ENCODE data around the gene MYO1D. TPM values are rescaled to one million over a fixed set of nuclear protein-coding genes. Genes with fewer than 3 reads are reported as not detected.

The MYO1D gene
- total RNA-seq, 4 donors from 2014 or later: 60.4 to 89.0 (median 82.5) TPM

- TF ChIP-seq, protein P1, sequence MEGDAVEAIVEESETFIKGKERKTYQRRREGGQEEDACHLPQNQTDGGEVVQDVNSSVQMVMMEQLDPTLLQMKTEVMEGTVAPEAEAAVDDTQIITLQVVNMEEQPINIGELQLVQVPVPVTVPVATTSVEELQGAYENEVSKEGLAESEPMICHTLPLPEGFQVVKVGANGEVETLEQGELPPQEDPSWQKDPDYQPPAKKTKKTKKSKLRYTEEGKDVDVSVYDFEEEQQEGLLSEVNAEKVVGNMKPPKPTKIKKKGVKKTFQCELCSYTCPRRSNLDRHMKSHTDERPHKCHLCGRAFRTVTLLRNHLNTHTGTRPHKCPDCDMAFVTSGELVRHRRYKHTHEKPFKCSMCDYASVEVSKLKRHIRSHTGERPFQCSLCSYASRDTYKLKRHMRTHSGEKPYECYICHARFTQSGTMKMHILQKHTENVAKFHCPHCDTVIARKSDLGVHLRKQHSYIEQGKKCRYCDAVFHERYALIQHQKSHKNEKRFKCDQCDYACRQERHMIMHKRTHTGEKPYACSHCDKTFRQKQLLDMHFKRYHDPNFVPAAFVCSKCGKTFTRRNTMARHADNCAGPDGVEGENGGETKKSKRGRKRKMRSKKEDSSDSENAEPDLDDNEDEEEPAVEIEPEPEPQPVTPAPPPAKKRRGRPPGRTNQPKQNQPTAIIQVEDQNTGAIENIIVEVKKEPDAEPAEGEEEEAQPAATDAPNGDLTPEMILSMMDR (IDR thresholded peaks at IDR 0.05): no peak
- TF ChIP-seq POLR2A (IDR thresholded peaks at IDR 0.05): no peak
- H3K4me3 ChIP-seq (ENCODE audit: low read depth, poor library complexity, severe bottlenecking): no peak overlapping the region
- WGBS, 2 donors: 77 to 81% methylated on average over 3 of the region's 3 CpGs
- intact Hi-C loops (cut with DNase I; ENCODE audit: low total_unique reads): no loop called here
- DNase-seq (ENCODE audit: low spot score in 2 of 2): no peak
Measured at GRCh38 chr17:32807577-32807976, 69.3 kb downstream of the MYO1D start.

DNA sequence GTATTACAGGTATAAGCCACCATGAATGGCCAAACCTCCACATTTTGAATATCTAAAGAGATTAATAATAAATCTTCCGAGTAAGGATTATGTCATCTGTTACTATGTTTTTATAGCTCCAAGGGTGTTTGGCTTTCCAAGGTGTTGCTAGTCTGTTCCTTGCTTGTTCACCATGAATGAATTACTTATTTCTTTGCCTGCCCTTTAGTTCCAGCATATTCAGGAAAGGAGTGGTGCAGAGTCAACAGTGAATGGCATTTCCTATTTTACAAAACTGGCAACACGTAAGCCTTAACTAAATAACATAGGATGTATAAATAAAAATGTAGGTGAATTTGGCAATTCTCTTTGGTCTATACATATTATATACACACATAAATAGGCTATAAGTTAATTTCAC lies 70.3 kb downstream of the MYO1D start:
- DNase-seq (ENCODE audit: low spot score in 2 of 2): no peak
- intact Hi-C loops (cut with DNase I; ENCODE audit: low total_unique reads): no loop called here
- 56 to 57% methylated on average over 2 of the region's 2 CpGs for WGBS, 2 donors
- no peak overlapping the region for H3K4me3 ChIP-seq (ENCODE audit: low read depth, poor library complexity, severe bottlenecking)
- TF ChIP-seq POLR2A (IDR thresholded peaks at IDR 0.05): no peak
- TF ChIP-seq, protein P1 (IDR thresholded peaks at IDR 0.05): no peak

DNA sequence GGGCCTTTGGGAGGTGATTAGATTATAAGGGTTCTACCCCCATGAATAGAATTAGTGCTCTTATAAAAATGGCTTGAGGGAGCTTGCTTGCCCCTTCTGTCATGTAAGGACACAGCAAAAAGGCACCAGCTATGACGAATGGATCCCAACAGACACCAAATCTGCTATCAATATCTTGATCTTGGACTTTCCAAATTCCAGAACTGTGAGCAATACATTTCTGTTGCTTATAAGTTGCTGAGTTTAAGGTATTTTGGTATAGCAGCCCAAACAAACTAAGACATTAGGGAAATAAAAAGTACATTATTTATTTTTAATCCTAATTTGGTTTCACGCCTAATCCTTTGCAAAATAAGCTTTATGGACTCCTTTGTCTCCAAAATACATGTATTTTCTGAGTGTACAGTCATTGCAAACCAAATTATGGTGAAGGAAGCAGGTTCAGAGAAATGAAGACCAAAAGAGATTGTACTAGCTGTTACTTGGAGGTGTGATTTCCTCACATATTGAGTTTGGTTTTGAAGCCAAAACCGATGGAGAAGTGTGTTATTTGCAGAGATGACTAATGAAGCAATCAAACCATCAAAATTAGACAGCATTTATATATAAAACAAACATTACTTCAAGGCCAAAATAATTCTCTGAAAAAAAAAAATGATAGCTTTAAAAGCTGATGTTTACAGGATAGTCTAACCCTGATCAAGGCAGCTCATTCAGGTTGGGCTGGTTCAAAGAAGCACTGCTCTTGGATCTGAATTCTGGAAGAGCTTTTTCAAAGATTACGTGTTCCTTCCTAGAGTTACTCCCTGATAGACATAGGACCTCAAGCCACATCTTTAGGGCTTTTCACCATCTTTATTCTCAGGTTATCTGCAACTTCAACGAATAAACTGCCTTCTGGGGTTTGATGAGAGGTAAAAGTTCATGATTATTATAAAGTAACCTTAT lies 71.6 kb downstream of the MYO1D start:
- no peak for DNase-seq (ENCODE audit: low spot score in 2 of 2)
- intact Hi-C loops (cut with DNase I; ENCODE audit: low total_unique reads): no loop called here
- 52 to 53% methylated on average over 5 of the region's 5 CpGs for WGBS, 2 donors
- no peak for TF ChIP-seq POLR2A (IDR thresholded peaks at IDR 0.05)
- TF ChIP-seq, protein P1 (IDR thresholded peaks at IDR 0.05): no peak
- no peak overlapping the region for H3K4me3 ChIP-seq (ENCODE audit: low read depth, poor library complexity, severe bottlenecking)

GRCh38 chr17:32803544-32803943 lies 73.4 kb downstream of the MYO1D start:
- intact Hi-C loops (cut with DNase I; ENCODE audit: low total_unique reads): no loop called here
- 73 to 77% methylated on average over 2 of the region's 2 CpGs for WGBS, 2 donors
- TF ChIP-seq, protein P1 (IDR thresholded peaks at IDR 0.05): no peak
- TF ChIP-seq POLR2A (IDR thresholded peaks at IDR 0.05): no peak
- no peak for DNase-seq (ENCODE audit: low spot score in 2 of 2)
- no peak overlapping the region for H3K4me3 ChIP-seq (ENCODE audit: low read depth, poor library complexity, severe bottlenecking)

DNA sequence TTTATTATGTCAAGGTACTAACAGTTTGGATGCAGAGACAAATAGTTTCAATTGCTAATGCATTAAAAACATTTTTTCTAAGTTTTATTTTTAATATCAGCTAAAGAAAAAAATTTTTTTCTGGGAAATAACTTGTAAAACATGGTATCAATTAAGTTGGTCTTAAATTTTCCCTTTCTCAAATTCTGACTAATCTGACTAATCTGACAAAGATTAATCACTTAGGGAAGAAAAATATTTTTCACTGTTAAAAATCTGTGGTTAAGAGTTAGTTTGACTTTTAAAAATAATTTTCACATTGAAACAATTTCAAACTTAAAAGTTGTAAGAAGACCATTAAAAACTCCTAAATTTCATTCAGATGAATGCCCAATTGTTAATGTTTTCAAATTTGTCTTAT lies 74.6 kb downstream of the MYO1D start:
- no peak for DNase-seq (ENCODE audit: low spot score in 2 of 2)
- intact Hi-C loops (cut with DNase I; ENCODE audit: low total_unique reads): no loop called here
- H3K4me3 ChIP-seq (ENCODE audit: low read depth, poor library complexity, severe bottlenecking): no peak overlapping the region
- TF ChIP-seq POLR2A (IDR thresholded peaks at IDR 0.05): no peak
- TF ChIP-seq, protein P1 (IDR thresholded peaks at IDR 0.05): no peak
